NCI-H526 (cell line): ENCODE data around the gene RPL39L.
"Not testable (repeated sequence)": the region's sequence is repeated elsewhere in the genome, so short reads cannot be mapped to it uniquely, and the experiment has no call there.

Experiments used
- DNase-seq, 2 experiments: peaks; one replicate each; lab custom pipeline; 2025; lab: John Stamatoyannopoulos, UW

The RPL39L gene

GRCh38 chr3:187136936-187137335, 2.4 kb downstream of the RPL39L start:
- no peak for DNase-seq

- peak in 1 of 2 experiments; percentile 18 for DNase-seq
Observed at GRCh38 chr3:187136337-187136736, 3.0 kb downstream of the RPL39L start.

- not testable (repeated sequence) for DNase-seq
Observed at GRCh38 chr3:187135172-187135690, 4.1 kb downstream of the RPL39L start.

- DNase-seq = not testable (repeated sequence)
Observed at GRCh38 chr3:187133181-187133580, 6.1 kb downstream of the RPL39L start.

- no peak for DNase-seq
Observed at GRCh38 chr3:187132666-187133065, 6.6 kb downstream of the RPL39L start.

- DNase-seq = no peak
Observed at GRCh38 chr3:187131981-187132380, 7.3 kb downstream of the RPL39L start.

- DNase-seq = no peak
Observed at GRCh38 chr3:187130346-187131066, 8.8 kb downstream of the RPL39L start.

- no peak for DNase-seq
Observed at GRCh38 chr3:187125319-187126031, 13.8 kb downstream of the RPL39L start.

GRCh38 chr3:187122261-187122660, 17.0 kb downstream of the RPL39L start:
- no peak for DNase-seq

GRCh38 chr3:187120326-187120725, 19.0 kb downstream of the RPL39L start:
- no peak for DNase-seq

GRCh38 chr3:187114511-187114910, 24.8 kb downstream of the RPL39L start:
- no peak for DNase-seq

GRCh38 chr3:187112934-187113793, 26.1 kb downstream of the RPL39L start:
- DNase-seq = peak in 1 of 2 experiments; percentile 31

GRCh38 chr3:187110156-187110555, 29.1 kb downstream of the RPL39L start:
- DNase-seq = no peak

GRCh38 chr3:187107989-187108388, 31.3 kb downstream of the RPL39L start:
- DNase-seq = no peak

- DNase-seq = no peak
Observed at GRCh38 chr3:187105700-187106099, 33.6 kb downstream of the RPL39L start.

GRCh38 chr3:187104933-187105332, 34.4 kb downstream of the RPL39L start:
- no peak for DNase-seq

GRCh38 chr3:187104342-187104741, 35.0 kb downstream of the RPL39L start:
- no peak for DNase-seq

GRCh38 chr3:187103251-187103650, 36.0 kb downstream of the RPL39L start:
- no peak for DNase-seq

GRCh38 chr3:187102073-187102634, 37.1 kb downstream of the RPL39L start:
- DNase-seq = no peak

GRCh38 chr3:187101184-187102072, 37.9 kb downstream of the RPL39L start:
- DNase-seq = no peak
